HG02763 (cell line): ENCODE results near the gene HLTF.

ENCODE experiments used
- ATAC-seq: cut with Tn5 transposase; IDR thresholded peaks from one replicate; pipeline ENCODE4 v1.9.1; 2021; ENCODE audit warnings: mild to moderate bottlenecking, moderate library complexity; ENCODE audit not compliant: unreplicated experiment

Gene HLTF

DNA sequence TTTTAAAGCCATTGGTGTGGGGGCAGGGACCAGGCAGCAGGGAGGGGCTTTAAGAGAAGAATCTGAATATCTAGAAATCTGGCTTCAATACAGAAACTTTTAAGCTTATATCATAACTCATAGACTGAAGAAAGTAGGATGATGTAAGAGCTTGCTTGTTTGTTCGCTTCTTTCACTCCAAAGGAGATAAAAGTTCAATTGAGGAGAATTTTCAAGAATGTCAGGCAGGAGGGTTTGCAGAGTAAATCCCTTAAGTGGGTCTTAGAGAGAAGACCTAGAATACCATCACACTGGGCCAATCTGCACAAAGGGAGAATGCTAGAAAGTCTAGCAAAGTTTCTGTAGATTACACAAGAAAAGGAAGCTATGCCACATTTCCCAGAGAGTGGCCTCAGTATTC is 4.1 kb upstream of the HLTF start:
- no peak for ATAC-seq

DNA sequence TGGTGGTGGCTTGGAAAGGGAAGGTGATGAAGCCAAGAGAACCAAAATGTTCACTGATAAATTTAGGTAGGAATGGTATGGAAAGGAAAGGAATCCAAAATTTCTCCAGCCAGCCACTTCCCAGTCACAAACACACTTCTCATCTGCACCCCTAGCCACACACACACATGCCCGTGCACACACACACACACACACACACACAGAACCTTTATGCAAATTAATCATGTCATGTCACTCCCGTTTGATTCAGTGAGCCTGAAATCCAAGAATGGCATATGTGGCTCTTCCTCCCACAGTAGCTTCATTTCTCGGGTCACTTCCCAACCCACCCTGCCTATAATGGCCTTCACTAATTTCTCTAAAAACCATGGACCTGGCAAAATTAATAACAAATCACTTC is 3.1 kb upstream of the HLTF start:
- no peak for ATAC-seq

DNA sequence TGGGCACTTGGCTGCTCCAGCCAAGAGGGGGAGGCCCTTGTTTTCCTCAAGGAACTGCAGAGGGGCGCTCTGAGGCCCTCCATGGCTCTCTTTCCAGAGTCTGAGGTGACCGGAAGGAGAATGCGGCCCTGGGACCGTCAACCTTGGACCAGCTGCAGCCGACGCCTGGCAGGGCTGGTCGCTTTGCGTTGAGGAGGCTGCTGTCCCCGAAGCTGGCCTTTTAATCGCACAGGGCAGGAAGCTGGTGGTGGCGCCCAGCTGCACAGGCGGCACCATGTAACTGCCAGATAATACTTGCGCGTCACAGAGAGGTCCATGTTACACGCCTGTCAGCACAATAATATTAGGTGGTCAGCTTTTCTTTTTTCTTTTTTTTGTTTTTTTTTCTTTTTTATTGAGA is 875 bp upstream of the HLTF start:
- ATAC-seq = no peak

DNA sequence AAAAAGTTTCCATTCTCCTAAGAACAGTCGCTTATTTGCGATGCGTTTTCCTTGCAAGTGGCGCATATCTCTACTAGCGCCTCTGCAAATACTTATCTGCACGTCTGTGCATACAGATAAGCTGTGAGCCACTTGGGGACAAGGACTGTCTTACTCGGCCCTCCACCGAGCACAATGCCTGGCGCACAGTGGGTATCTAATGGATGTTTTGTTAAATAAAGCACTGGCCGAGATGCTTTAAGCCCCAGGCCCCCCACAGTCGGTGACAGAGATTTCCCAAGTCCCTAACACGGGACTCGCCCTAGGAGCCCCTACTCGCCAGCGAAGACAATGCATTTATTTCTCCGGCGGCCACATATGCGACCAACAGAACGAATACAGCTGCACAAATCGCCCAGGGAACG is 503 bp downstream of the HLTF start:
- ATAC-seq = peak; percentile 19

DNA sequence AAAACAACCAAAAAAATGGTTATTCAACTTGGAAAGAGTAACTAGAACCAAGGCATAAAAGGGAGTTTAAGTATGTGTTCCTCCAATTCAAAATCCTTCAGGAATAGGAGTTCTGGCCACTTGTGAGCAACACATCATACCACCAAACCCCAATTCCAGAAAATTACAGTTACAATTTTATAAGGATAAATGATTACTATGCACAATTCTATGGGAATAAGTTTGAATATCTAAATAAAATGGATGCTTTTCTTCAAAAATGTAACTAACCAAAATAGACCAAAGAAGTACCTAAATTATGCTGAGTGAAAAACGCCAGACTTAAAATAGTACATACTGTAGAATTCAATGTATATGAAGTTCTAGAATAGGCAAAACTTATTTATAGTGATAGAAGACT is 4.6 kb downstream of the HLTF start:
- ATAC-seq = no peak

DNA sequence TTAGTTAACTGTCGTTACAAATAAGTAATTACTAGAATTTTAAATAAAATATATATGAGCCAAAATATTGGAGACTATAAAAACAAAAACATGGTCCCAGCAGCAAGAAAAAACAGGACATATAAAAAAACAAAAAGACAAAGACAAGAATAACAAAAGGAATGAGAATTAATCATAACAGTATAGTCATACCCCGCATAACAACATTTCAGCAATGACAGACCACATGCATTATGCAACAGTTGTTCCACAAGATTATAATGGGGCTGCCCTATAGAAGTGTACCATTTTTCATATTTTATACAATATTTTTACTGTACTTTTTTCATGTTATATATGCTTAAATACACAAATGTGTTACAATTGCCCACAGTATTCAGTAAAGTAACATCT is 5.6 kb downstream of the HLTF start:
- ATAC-seq = no peak

DNA sequence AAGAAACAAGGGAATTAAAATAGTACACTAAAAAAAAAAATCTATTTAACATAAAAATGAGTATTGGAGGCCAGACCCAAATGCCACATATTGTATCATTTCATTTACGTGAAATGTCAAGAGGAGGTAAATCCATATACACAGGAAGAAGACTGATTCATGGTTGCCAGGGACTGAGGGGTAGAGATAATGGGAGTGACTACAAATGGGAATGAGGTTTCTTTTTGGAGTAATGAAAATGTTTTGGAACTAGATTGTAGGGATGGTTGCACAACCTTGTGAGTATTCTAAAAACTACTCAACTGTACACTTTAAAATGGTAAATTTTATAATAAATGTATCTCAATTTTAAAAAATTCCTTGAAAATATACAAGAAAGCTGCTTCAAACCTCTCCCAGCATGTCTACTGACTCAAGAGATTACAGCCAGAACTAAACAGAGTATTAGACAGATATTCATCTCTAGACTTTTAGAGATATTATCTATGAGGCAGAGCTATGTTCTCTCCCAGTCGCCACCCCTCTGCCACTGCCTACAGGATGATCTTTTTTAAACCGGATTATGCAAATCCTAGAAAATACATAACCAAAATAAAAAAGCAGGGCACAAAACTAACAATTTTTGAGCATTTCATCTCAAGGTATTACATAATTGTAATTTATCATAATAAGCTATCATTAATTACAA is 6.2 kb downstream of the HLTF start:
- no peak for ATAC-seq

DNA sequence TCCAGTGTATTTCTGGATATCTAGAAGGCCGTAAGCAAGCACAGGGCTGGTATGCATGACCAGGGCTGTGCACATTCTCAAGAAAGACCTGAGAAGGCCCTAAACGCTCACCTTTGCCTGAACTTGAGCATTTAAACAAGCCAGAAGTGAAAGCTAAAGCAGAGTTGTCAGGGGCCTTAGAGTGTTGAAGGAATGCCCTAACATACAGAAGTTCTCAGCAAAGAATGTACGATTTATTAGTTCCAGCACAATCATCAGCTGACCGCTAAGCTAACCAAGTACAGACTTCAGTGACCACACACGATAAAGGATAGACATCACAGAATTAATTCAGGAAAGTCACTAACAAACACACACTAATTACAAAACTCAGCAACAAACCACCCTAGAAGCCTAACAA is 8.7 kb downstream of the HLTF start:
- no peak for ATAC-seq

DNA sequence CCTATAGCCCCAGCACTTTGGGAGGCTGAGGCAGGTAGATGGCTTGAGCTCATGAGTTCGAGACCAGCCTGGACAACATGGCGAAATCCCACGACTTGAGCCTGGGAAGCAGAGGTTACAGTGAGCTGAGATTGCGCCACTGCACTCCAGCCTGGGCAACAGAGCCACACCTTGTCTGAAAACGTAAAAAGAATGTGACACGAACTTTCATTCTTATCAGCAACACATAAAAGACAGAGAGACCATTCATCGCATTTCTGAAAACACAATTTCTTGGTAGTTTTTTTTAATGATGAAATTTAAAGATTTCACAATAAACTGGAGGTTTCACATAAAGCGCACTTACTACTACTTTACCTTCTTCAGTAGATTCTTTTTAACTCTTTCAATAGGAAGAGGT is 18.4 kb downstream of the HLTF start:
- no peak for ATAC-seq

DNA sequence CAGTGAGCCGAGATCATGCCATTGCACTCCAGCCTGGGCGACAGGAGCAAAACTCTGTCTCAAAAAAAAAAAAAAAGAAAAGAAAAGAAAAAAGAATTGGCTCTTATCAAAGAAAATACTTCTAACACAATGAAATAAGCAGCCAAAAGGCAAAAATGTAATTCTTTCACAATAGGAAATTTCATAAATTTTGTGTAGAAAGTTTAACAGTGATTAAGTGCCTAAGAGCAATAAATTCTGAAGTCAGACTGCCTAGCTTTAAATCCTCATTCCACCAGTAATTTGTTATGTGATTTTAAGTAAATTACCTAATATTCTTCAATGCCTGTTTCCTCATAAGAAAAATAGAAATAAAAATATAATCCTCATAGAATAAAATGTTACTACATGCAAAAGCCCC is 24.6 kb downstream of the HLTF start:
- ATAC-seq = no peak

DNA sequence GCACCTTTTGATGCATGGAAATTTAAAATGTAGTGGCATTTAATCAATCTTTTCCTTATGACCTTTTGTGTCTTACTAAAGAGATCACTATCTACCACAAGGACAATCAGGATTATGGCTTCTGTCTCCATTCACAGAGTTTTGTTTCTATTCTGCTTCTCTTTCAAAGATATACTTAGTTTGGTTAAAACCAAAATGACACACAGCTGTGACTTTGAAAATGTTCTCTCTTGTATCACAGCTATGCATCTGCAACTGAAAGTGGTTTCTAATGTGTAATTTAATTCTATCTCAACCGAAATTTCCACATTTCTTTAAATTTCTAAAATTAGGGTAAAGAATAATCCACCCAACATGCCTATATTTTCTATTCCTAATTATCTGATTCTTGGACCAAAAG is 27.7 kb downstream of the HLTF start:
- ATAC-seq = no peak

DNA sequence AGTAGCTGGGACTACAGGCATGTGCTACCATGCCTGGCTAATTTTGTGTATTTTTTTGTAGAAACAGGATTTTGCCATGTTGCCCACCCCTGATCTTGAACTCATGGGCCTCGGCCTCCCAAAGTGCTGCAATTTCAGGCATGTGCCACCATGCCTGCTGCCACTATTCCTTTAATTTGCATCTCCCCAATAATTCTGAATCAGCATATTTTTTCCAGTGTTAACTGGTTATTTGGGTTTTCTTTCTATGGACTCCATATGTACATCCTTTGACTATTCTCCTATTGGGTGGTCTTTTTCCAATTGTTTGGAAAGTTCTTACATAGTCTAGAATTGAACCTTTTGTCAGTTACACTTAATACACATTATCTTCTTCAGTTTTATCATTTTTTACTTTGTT is 28.1 kb downstream of the HLTF start:
- no peak for ATAC-seq

DNA sequence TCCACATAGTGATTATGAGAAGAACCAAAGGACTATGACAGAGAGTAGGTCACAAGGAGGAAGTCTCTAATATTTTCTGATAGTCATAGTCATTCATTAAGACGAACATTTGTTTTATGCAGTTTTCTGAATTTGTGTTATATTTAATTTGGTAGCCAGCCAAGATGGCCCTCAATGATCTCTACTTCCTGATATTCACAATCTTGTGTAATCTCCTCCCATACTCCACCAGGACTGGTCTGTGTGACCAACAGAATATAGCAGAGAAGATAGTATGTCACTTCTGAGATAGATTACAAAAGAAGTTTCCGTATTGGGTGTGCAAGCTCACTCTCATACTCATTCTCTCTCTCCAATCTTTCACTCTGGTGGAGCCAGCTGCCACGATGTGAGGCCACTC is 30.8 kb downstream of the HLTF start:
- ATAC-seq = no peak

DNA sequence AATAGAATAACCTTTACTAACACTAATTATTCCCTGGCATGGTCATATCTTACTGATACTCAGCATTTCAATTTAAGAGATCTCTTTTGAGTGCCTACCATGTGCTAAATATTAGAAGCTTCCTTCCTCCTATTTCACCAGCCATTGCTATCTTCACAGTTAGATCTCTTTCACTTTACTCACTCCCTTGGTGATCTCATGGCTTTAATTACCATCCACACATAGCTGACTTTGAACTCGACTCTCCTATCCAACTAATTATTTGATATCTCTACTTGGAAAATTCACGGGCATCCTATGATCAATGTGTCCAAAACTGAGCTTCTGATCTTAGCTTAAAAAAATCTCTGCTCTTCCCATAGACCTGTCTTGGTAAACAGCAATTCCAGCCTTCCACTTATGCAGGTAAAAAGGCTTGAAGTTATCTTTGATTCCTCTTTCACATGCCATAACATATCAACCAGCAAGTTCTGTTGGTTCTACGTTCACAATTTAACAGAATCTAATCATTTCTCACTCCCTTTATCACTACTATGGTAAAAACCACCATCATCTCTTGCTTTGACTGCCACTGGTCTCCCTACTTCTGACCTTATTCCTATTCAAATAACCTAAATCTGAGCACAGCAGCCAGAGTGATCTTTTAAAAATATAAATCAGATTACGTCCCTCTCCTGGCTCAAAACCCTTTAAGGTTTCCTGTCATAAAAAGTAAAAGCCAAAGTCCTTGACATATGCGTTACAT is 41.8 kb downstream of the HLTF start:
- no peak for ATAC-seq

DNA sequence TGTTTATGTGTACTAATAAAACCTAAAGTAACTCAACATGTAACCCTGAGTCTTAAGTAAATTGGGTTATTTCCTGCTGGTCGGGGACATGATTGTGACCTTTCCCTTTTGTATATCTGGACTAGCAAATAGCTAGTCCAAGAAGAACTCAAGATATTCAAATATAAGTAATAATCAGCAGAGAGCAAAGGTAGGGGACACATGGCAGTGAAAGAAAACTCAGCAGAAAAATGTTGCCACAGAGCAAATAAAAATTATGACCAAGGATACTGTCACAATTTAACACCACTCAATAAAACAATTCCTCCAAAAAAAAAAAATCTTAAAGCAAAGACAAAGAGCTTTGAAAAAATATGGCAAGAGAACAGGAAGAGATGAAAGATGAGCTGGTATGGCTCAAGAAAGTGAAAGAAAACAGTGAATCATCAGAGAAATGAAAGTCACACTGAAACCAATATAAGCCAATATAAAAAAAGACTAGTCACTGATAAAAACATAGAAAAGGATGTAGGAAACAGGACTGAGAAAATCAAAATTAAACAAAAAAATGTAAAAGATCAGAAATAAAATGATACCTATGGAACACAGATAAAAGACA is 43.4 kb downstream of the HLTF start:
- ATAC-seq = peak; percentile 79

DNA sequence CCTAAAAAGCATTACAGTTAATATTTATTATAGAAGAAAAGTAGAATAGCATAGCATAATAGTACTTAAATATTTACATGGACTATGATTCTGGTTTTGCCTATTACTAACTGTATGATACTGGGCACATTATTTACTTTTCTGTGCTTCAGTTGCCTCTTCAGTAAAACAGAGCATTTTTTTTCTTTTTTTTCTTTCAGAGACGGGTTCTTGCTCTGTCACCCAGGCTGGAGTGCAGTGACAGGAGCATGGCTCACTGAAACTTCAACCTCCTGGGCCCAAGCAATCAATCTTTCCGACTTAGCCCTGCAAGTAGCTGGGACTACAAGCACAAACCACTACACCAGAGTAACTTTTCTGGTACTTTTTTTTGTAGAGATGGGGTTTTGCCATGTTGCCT is 48.0 kb downstream of the HLTF start:
- ATAC-seq = no peak

DNA sequence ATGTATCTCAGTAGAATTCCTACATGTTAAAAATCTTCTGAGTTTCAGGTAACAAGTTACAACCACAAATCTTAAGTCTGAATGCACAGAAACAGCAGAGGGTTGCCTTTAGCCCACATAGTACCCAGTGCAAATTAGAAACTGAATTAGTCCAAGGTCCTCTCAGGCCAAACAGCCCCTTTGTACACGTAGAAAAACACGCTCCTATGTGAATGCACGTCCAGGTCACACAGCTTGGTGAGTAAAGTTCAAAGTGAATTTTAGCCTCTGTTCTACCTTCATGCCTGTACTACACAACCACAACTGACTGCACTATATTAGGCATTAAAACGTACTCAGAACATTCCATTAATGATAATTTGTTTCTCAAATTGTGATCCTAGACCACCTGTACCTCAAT is 48.6 kb downstream of the HLTF start:
- no peak for ATAC-seq

DNA sequence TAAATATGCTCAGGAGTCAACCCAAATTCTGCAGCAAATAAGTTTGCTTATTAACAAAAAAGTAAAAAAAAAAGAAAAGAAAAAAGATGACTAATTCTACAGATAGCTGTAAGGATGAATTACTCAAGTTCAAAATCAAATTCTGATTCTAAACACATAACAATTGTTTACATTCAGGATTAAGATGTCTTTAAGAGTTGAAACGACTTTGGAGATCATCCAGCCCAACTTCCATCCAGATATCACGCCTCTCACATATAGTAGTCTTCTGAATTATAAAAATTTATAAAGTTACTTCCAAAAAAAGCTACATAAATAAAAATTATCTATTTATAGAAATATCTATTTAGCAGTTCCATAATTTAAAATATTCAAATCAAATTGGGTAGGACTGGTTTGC is 55.2 kb downstream of the HLTF start:
- no peak for ATAC-seq

DNA sequence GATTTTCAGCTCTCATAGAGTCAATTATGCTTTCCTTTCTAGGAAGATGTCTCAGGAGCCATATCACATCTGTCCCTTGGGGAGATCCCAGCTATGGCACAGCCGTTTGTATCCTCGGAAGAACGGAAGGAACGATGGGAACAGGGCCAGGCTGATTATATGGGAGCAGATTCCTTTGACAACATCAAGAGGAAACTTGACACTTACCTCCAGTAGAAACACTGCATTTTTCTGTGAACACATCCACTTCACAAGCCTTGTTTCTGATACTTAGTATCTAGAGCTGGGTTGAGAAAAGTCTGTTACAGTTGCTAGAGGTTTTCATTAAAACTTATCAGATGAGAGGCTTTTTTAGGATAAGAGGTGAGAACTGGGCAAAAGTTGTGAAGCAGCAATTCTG is 59.6 kb downstream of the HLTF start:
- no peak for ATAC-seq

DNA sequence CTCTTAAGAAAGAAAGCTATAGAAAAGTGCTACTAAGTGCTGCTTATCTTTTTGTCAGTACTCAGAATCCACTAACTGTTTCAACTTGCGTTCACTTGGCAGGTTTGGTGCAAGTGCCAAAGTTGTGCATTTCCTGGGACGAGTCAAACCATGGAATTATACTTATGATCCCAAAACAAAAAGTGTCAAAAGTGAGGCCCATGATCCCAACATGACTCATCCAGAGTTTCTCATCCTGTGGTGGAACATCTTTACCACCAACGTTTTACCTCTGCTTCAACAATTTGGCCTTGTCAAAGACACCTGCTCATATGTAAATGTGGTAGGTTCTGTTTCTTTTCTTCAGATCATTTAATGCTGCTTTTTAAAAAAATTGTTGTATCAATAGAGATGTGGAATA is 62.4 kb downstream of the HLTF start:
- ATAC-seq = no peak

DNA sequence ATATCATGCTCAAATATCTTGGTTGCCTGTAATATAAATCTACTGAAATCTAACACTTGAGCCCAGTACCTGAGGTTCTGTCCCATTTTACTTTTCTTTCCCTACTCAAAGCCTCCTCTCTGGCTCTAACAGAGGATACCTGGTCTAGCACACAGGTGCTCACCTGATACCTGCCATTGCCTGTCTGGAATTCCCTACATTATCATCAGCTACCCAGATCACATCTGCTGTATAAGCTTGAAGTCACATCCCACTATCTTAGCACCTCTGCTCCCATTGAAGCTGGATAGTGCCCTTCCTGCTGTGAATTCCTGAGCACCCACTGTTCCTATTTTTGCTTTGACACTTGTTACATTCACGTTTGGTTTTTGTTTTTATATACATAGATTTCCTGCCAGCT is 64.5 kb downstream of the HLTF start:
- no peak for ATAC-seq

DNA sequence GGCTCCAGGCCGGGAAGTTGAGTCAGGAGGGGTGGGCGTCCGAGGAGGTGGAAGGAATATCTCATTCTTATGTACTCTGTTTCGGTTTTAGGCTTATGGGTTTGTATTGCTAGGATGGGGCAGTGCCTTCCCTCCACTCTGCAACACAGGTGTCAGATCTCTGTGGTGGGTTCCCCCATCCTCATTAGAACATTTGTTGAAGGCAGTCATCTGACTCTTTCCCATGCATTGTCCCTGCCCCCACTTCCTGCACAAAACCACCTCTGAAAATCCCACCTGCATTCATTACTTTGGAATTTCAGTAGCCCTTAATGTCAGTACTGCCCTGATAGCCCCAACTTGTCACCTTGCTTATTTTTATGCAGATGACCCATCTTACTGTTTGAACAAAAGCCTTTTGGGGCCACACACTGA is 65.5 kb downstream of the HLTF start:
- no peak for ATAC-seq
